Measurements from ENCODE around the gene THBD.

THBD gene

GRCh38 chr20:23087587-23088251 is 38.2 kb upstream of the THBD start:
- no peak for DNase-seq (ENCODE audit: low spot score)
- no peak for ATAC-seq (ENCODE audit: low read depth)
- Histone ChIP-seq H3K9me3 (ENCODE audit: severe bottlenecking) (no peaks in the 10 kb centered on the region), H3K27me3 (ENCODE audit: insufficient read depth, poor library complexity, severe bottlenecking) (no peaks in the 10 kb centered on the region), H3K36me3 (ENCODE audit: low read depth) (no peaks in the 10 kb centered on the region), H3K4me1 (ENCODE audit: insufficient read depth, poor library complexity, severe bottlenecking) (peaks cover 10% of the 10 kb centered on the region), H3K27ac (ENCODE audit: poor library complexity, severe bottlenecking) (no peak overlapping the region), H3K4me3 (ENCODE audit: severe bottlenecking) (no peak overlapping the region)
- no peak for TF ChIP-seq CTCF (IDR thresholded peaks at IDR 0.05; ENCODE audit: poor library complexity, severe bottlenecking)

DNA sequence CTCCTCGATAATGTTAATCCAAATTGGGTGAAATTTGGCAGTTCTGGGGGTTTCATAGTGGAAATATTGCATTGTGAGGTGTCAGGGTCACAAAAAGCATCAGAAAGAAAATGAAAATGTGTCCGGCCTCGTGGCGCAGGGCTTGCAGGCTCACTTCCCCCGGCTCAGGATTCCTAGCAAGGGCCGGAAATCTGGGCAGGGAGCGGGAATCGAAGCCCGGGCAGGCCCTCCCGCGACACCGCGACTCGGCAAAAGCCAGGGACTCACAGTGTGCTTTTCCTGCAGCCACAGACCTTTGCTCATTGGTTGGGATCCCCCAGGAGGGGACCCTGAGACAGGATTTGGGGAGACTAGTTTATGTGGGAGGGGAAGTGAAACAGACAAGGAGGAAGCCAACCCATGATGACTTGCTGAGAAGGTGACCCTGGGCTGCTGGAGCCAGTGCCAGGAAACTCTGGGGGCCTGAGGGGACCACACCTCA is 37.5 kb upstream of the THBD start:
- Histone ChIP-seq H3K9me3 (ENCODE audit: severe bottlenecking) (no peaks in the 10 kb centered on the region), H3K4me1 (ENCODE audit: insufficient read depth, poor library complexity, severe bottlenecking) (peaks cover 12% of the 10 kb centered on the region), H3K27me3 (ENCODE audit: insufficient read depth, poor library complexity, severe bottlenecking) (no peaks in the 10 kb centered on the region), H3K36me3 (ENCODE audit: low read depth) (no peaks in the 10 kb centered on the region), H3K4me3 (ENCODE audit: severe bottlenecking) (no peak overlapping the region), H3K27ac (ENCODE audit: poor library complexity, severe bottlenecking) (no peak overlapping the region)
- ATAC-seq (ENCODE audit: low read depth) (no peak), DNase-seq (ENCODE audit: low spot score) (no peak)
- no peak for TF ChIP-seq CTCF (IDR thresholded peaks at IDR 0.05; ENCODE audit: poor library complexity, severe bottlenecking)

- no peaks in the 10 kb centered on the region for H3K27me3 ChIP-seq (ENCODE audit: insufficient read depth, poor library complexity, severe bottlenecking)
- ATAC-seq (ENCODE audit: low read depth) (no peak), DNase-seq (ENCODE audit: low spot score) (no peak)
- TF ChIP-seq CTCF (IDR thresholded peaks at IDR 0.05; ENCODE audit: poor library complexity, severe bottlenecking) = no peak
- H3K4me1 ChIP-seq (ENCODE audit: insufficient read depth, poor library complexity, severe bottlenecking) = peaks cover 12% of the 10 kb centered on the region
- H3K27ac ChIP-seq (ENCODE audit: poor library complexity, severe bottlenecking) = no peak within 1 kb of the TSS
- no peaks in the 10 kb centered on the region for H3K36me3 ChIP-seq (ENCODE audit: low read depth)
- H3K9me3 ChIP-seq (ENCODE audit: severe bottlenecking) = no peaks in the 10 kb centered on the region
- H3K4me3 ChIP-seq (ENCODE audit: severe bottlenecking) = no peak within 1 kb of the TSS
These were observed 36.6 kb upstream of the THBD start, which contains the start of gene CD93 for GRCh38 chr20:23086056-23086566. TSS of gene CD93 (minus strand) at chr20:23086324. CDS start at chr20:23086192, 132 bp downstream.

DNA sequence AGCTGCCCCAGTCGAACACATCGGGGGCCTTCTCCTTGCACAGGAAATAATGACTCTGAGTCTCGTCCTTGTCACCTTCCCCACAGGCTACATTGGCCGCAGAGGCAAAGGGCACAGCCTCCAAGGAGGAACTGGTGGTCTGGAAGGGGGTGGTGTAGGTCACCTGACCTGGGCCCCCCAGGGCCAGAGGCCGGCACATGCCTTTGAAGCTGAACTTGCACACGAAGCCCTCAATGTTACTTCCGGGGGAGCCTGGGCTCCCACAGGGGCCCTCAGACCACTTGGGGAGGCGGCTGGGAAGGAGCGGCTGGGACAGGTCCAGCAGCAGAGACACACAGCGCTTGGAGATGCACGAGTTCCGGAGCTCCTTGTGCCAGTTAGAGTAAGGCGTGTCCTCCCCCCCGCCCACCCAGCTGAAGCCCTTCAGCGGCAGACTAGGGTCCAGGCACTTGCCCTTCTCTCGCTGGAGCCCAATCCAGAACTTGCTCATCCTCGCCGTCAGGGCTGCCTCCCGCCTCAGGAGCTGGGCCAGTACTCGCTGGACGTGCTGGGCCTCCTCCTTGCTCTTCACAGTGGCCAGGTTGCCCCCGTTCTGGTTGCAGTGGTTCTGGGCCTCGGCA is 36.1 kb upstream of the THBD start:
- ATAC-seq (ENCODE audit: low read depth) (no peak), DNase-seq (ENCODE audit: low spot score) (no peak)
- Histone ChIP-seq H3K27me3 (ENCODE audit: insufficient read depth, poor library complexity, severe bottlenecking) (no peaks in the 10 kb centered on the region), H3K4me1 (ENCODE audit: insufficient read depth, poor library complexity, severe bottlenecking) (peaks cover 12% of the 10 kb centered on the region), H3K36me3 (ENCODE audit: low read depth) (no peaks in the 10 kb centered on the region), H3K4me3 (ENCODE audit: severe bottlenecking) (no peak overlapping the region), H3K27ac (ENCODE audit: poor library complexity, severe bottlenecking) (no peak overlapping the region), H3K9me3 (ENCODE audit: severe bottlenecking) (no peaks in the 10 kb centered on the region)
- no peak for TF ChIP-seq CTCF (IDR thresholded peaks at IDR 0.05; ENCODE audit: poor library complexity, severe bottlenecking)
